Measurements from ENCODE around the gene SCN8A.

SCN8A gene

DNA sequence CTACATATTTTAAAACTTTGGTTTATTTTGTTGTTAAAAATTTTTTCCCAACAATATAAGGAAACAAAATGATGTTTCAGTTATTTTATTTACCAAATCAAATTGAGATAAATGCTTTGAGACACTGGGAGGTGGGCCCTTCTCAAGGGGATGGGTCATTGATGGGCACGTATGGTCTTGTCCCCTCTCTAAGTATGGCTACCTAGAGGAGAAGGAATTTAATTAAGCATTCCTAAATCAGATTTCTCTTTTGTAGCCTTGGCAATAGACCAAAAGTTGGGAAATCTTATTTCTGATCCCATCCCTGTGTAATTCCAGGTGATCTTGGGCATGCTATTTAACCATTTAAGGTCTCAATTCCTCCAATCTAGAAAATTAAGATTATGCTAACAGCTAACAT is 79.0 kb downstream of the SCN8A start:
- DNase-seq (ENCODE audit: low read depth): no peak

GRCh38 chr12:51672334-51672733 is 81.3 kb downstream of the SCN8A start:
- DNase-seq (ENCODE audit: low read depth): no peak

GRCh38 chr12:51675071-51675803 is 84.2 kb downstream of the SCN8A start:
- no peak for DNase-seq (ENCODE audit: low read depth)

DNA sequence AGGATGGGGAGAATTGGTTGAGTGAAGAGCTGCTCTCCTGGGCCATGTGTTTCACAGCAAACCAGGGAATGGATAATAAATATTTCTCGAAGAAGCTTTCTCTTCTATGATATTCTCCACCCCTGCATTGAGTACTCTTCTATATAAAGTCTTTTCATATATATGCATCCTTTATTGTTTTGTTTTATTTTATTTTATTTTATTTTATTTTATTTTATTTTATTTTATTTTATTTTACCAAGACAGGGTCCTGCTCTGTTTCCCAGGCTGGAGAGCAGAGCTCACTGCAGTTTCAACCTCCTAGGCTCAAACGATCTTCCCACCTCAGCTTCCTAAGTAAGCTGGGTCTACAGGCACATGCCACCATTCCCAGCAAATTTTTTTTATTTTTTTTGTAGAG is 85.8 kb downstream of the SCN8A start:
- DNase-seq (ENCODE audit: low read depth): no peak

GRCh38 chr12:51677284-51677968 is 86.4 kb downstream of the SCN8A start:
- DNase-seq (ENCODE audit: low read depth): no peak

DNA sequence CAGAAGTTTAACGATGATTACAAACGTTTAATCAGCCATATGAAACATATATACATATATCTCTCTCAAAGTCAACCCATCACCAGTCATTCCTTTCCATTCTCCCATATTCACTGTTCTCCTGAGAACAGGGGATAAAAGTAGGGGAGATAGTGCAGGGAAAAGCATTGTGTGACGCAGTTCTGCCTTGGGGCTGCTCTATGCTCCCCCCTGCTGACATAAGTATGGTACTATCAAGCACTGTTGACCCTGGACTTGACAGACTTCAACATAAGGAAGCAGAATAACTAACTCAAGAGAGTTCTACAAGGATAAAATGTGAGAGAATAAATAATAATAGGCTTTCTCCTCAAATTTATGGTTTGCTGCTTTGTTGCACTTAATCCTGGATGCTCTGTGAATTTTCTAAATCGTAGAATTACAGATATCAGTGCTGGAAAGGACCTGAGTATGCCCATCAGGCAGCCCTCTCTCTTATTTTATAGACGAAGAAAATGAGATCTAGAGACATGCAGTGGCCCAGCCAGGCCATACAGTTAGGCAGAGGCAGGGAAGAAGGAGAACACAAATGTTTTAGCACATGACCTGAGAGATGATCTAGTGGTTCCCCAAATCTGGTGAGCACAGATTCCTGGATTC is 87.2 kb downstream of the SCN8A start:
- DNase-seq (ENCODE audit: low read depth): no peak

GRCh38 chr12:51682981-51683380 is 91.9 kb downstream of the SCN8A start:
- DNase-seq (ENCODE audit: low read depth): no peak

GRCh38 chr12:51683763-51684357 is 92.8 kb downstream of the SCN8A start:
- no peak for DNase-seq (ENCODE audit: low read depth)

DNA sequence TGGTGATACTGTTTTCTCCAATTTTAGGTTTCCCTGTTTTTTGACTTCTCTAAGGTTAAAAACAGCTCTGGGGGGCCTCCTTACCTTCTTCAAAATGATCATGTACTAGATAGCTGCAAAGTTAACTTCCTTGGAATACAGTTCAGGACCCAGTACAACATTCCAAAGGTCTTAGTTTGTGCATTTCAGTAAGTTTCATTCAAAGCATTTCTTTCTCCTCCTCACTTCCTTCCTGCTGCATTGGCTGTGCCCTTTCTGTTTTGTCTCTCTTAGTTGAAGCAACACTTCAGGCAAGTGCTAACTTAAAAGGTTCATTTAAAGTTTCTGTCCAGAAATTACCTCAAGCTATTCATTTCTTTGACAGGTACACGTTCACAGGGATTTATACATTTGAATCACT is 95.7 kb downstream of the SCN8A start:
- DNase-seq (ENCODE audit: low read depth): no peak

DNA sequence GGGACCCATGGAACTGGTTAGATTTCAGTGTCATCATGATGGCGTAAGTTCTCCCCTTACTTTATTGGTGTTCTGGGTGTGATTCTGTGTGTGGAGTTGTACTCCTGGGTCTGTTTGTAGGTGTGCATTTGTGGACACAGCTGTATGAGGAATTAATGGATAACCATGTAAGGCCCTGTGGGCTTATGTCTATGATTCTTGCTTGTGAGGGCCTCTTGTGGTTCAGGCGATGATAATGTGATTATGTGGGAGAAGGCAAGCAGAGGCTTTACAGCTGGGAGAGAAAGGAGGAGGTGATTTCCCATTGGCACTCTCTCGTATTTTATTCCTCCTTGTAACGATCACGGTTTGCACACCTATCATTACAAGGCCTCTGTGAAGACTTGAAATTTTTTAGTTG is 96.1 kb downstream of the SCN8A start:
- no peak for DNase-seq (ENCODE audit: low read depth)

- DNase-seq (ENCODE audit: low read depth): no peak
These were observed 96.6 kb downstream of the SCN8A start for GRCh38 chr12:51687614-51688013.

DNA sequence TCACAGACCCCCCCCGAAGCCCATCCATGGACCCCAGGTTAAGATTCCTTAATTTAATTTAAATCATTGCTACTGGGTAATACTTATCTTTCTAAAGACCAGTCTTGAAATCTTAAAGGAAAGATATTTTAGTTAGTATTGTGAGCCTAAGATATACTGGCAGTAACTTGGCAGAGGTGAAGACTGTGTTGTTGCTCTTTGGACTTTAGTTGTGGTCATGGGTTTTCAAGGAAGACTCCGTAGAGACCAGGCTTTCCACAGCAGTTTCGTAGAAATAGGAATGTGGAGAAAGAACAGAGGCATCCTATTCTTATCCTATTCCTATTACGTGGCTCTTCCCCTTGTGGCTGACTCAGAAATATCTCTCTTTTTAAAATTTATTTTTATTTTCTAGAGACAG is 99.0 kb downstream of the SCN8A start:
- DNase-seq (ENCODE audit: low read depth): no peak

- DNase-seq (ENCODE audit: low read depth): no peak
These were observed 101.0 kb downstream of the SCN8A start for GRCh38 chr12:51692016-51692415.

GRCh38 chr12:51693569-51693968 is 102.5 kb downstream of the SCN8A start:
- no peak for DNase-seq (ENCODE audit: low read depth)

- DNase-seq (ENCODE audit: low read depth): no peak
These were observed 103.1 kb downstream of the SCN8A start for GRCh38 chr12:51694146-51694545.

GRCh38 chr12:51695241-51696010 is 104.4 kb downstream of the SCN8A start:
- DNase-seq (ENCODE audit: low read depth): no peak

- DNase-seq (ENCODE audit: low read depth): no peak
These were observed 108.2 kb downstream of the SCN8A start for GRCh38 chr12:51699219-51699618.

- DNase-seq (ENCODE audit: low read depth): no peak
These were observed 109.9 kb downstream of the SCN8A start for GRCh38 chr12:51700887-51701286.

GRCh38 chr12:51702587-51702986 is 111.6 kb downstream of the SCN8A start:
- no peak for DNase-seq (ENCODE audit: low read depth)

DNA sequence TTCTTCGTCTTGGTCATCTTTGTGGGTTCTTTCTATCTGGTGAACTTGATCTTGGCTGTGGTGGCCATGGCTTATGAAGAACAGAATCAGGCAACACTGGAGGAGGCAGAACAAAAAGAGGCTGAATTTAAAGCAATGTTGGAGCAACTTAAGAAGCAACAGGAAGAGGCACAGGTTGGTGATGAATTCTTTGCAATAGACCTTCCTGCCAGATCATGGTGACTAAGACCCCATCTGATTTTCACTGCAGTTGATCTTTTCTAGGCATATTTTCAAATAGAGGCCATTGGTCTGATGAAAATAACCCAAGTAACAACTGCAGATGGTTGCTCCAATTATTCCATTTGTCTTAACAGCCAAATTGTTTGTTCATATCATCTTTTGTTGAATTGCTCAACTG is 114.4 kb downstream of the SCN8A start:
- DNase-seq (ENCODE audit: low read depth): no peak

- DNase-seq (ENCODE audit: low read depth): no peak
These were observed 115.2 kb downstream of the SCN8A start for GRCh38 chr12:51706206-51706605.

DNA sequence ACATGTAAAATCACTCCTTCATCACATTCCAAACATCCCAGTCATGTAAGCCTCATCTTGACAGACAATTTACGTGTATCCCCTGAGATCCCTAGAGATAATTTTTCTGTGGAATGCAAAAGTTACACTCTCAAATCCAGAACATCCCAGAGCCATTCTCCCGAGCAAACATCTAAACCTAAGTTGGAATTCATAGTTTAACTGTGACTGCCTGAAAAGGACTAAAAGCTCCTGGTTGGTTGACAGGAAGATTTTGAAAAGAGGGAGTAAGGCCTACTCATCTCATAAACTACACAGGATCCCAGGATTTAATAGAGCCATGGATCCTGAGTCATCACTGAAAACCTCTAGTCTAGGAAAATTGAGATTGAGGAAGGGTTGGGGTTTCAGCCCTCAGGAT is 123.6 kb downstream of the SCN8A start:
- no peak for DNase-seq (ENCODE audit: low read depth)

All from activated gamma-delta T cell treated with anti-CD3 and anti-CD28 coated beads, Interleukin-2, amount 50 U/mL, for 16 hours (primary cell).